ENCODE measurements around the gene GH2. TPM values are rescaled to one million over a fixed set of nuclear protein-coding genes. Genes with fewer than 3 reads are reported as not detected.

GH2 gene
- total RNA-seq, 4 donors from 2014 or later: not detected

DNA sequence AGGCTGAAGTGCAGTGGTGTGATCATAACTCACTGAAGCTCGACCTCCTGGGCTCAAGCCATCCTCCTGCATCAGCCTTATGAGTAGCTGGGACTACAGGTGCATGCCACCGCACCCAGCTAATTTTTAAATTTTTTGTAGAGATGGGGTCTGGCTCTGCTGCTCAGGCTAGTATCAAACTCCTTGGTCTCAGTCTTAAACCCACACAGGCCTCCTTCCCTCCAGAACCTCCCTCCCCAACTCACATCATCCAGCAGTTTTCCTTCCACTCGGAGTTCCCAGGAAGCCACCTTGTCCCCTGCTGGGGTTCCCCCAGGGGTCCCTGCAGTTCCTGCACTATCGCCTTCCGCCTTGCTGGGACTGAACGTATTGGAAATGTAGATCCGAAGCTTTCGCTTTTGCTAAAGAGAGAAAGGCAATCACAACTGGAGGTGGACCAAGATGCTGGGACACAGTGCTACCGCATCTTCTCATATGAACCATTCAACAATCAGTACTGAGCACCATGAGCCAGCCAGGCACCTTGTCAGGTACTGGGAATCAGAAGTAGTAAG lies 46.5 kb downstream of the GH2 start:
- no peak for DNase-seq
- H3K27ac ChIP-seq: no peak overlapping the region

DNA sequence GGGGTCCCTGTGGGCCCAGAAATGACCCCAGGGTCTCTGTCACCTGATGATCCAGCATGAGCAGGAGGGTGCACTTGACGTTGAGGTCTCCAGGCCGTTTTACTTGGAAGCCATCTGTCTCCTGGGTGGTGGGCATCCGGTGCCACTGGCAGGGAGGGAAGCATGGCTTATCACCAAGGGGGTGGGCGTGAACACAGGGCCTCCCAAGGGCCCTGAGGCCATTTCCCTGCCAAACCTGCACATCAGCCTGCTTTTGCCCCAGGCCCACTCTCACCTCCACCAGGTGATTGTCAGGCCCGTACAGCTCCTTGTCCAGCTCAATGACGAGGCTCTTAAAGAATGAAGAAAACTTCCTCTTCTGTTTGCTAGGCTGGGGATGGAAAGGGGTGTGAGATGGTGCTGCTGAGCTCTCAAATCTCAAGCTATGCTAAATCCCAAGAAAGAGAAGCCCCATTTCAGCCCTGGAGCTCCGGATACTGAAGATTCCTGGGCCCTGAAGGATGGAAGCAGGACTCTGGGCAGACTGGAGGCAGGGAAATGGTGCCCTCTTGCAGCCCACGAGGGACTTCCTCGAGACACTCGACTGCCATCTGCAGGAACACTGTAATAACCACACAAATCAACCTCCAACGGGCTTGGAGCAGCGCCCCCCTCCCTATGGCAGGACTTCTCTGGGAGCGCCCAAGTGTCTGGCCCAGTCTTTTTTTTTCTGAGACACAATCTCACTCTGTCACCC lies 47.1 kb downstream of the GH2 start:
- no peaks in the 10 kb centered on the region for H3K36me3 ChIP-seq
- no peak overlapping the region for H3K27ac ChIP-seq
- no peak for DNase-seq
- no peak overlapping the region for H3K4me3 ChIP-seq
- peaks cover 7 to 15% of the 10 kb centered on the region in 2 donors for H3K4me1 ChIP-seq
- H3K9me3 ChIP-seq: no peaks in the 10 kb centered on the region
- intact Hi-C loops (cut with DNase I; ENCODE audit: low total_unique reads): no loop called here
- no peaks in the 10 kb centered on the region for H3K27me3 ChIP-seq
- TF ChIP-seq POLR2A (IDR thresholded peaks at IDR 0.05): no peak
- TF ChIP-seq, protein P1, sequence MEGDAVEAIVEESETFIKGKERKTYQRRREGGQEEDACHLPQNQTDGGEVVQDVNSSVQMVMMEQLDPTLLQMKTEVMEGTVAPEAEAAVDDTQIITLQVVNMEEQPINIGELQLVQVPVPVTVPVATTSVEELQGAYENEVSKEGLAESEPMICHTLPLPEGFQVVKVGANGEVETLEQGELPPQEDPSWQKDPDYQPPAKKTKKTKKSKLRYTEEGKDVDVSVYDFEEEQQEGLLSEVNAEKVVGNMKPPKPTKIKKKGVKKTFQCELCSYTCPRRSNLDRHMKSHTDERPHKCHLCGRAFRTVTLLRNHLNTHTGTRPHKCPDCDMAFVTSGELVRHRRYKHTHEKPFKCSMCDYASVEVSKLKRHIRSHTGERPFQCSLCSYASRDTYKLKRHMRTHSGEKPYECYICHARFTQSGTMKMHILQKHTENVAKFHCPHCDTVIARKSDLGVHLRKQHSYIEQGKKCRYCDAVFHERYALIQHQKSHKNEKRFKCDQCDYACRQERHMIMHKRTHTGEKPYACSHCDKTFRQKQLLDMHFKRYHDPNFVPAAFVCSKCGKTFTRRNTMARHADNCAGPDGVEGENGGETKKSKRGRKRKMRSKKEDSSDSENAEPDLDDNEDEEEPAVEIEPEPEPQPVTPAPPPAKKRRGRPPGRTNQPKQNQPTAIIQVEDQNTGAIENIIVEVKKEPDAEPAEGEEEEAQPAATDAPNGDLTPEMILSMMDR (IDR thresholded peaks at IDR 0.05): no peak

More for the DNA sequence above, 46.5 kb downstream of the GH2 start:
- Histone ChIP-seq H3K9me3 (no peaks in the 10 kb centered on the region), H3K4me3 (no peak overlapping the region), H3K27me3 (no peaks in the 10 kb centered on the region), H3K4me1 (peaks cover 7 to 15% of the 10 kb centered on the region in 2 donors), H3K36me3 (no peaks in the 10 kb centered on the region)
- TF ChIP-seq, protein P1 (IDR thresholded peaks at IDR 0.05): no peak
- TF ChIP-seq POLR2A (IDR thresholded peaks at IDR 0.05): no peak
- intact Hi-C loops (cut with DNase I; ENCODE audit: low total_unique reads): no loop called here

DNA sequence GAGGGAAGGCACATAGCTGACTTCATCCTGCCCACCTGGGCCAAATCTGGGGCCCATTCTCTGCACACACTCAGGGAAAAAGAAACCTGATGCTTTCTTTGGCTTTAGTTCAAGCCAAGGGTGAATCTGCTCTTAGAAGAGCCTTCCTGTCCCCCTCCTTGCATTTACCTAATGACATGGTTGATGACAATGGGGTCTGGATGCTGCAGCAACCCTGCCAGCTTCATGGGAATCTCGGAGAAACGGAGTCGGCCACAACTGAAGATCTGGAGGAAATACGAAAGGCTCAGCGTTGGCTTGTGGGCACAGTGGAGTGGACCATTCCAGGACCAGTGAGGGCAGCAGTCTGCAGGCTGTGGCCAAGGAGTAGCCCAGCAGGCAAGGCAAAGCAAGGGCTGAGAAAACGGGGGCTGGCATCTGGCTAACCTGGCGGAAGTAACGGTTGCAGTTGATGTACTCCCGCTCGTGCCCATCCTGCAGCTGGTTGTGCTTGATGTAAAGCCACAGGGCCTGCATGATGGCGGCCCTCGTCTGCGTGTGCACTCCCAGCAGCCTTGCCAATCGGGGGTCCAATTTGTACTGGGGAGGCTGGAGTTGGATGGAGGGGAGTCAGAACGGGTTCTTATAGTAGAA lies 47.9 kb downstream of the GH2 start:
- intact Hi-C loops (cut with DNase I; ENCODE audit: low total_unique reads): no loop called here
- Histone ChIP-seq H3K36me3 (no peaks in the 10 kb centered on the region), H3K9me3 (no peaks in the 10 kb centered on the region), H3K27me3 (no peaks in the 10 kb centered on the region), H3K4me1 (peaks cover 4 to 18% of the 10 kb centered on the region in 2 donors), H3K27ac (no peak overlapping the region), H3K4me3 (no peak overlapping the region)
- no peak for TF ChIP-seq POLR2A (IDR thresholded peaks at IDR 0.05)
- TF ChIP-seq, protein P1 (IDR thresholded peaks at IDR 0.05): no peak
- no peak for DNase-seq

DNA sequence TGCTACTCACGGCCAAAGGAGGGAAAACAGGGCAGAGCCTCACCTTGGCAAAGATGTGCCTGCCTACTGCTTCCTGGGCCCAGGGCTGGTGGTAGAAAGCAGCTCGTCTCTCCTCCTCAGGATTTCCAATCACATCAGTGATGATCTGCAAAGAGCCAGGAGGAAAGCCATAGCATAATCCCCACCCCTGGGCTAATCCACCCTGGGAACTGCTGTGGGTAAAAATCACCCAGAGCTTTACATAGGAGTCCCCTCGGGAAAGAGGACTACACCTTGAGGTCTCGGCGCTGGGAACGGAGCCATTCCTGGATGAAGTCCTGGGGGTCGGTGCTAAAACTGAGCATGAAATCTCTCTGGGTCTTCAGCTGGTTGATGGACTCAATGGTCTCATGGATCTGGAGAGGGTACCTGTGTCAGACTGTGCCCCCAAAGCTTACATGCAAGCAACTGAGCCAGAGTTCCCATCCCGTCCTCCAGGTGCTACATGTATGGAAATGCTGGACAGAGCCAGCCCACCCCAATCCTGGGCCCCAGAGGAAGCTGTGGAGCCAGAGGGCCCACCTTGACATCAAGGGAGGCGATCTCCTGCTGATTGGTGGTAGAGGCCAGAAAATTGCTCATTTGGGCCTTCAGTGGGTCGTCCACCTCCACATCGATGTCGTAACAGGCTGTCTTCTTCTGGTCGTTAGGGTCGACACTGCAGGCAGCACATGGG lies 48.6 kb downstream of the GH2 start:
- no peak overlapping the region for H3K4me3 ChIP-seq
- no peak for DNase-seq
- no peak overlapping the region for H3K27ac ChIP-seq
- H3K9me3 ChIP-seq: no peaks in the 10 kb centered on the region
- H3K27me3 ChIP-seq: no peaks in the 10 kb centered on the region
- H3K4me1 ChIP-seq: peaks cover 4 to 16% of the 10 kb centered on the region in 2 donors
- intact Hi-C loops (cut with DNase I; ENCODE audit: low total_unique reads): no loop called here
- TF ChIP-seq POLR2A (IDR thresholded peaks at IDR 0.05): no peak
- TF ChIP-seq, protein P1 (IDR thresholded peaks at IDR 0.05): no peak
- H3K36me3 ChIP-seq: no peaks in the 10 kb centered on the region
